NB4 (cell line): ENCODE measurements around the gene AGTR2.
"Not testable (repeated sequence)": the region's sequence is repeated elsewhere in the genome, so short reads cannot be mapped to it uniquely, and the experiment has no call there.

Experiments used
- DNase-seq: peaks from one replicate; pipeline ENCODE4 v3.0.0; 2010; ENCODE audit warnings: low read depth
- H3K4me3 ChIP-seq: one replicate; pipeline ENCODE4 v1.5.1; 2011; ENCODE audit warnings: mild to moderate bottlenecking, low read depth, low read length, moderate library complexity
- MYC ChIP-seq: IDR thresholded peaks from 2 replicates; pipeline ENCODE4 v1.6.1; 2011; ENCODE audit warnings: low read depth, low read length
- POLR2A ChIP-seq: IDR thresholded peaks from 2 replicates; pipeline ENCODE4 v1.6.1; 2011; ENCODE audit warnings: mild to moderate bottlenecking; ENCODE audit not compliant: insufficient read length; ENCODE audit errors: extremely low read depth
- TF ChIP-seq, protein P1 (sequence below): IDR thresholded peaks from one replicate; pipeline ENCODE4 v1.5.1; 2012; ENCODE audit warnings: low read depth, low read length
- TF ChIP-seq, protein P2 (sequence below): IDR thresholded peaks from 2 replicates; pipeline ENCODE4 v1.6.1; 2011; ENCODE audit warnings: low read depth, low read length

Gene AGTR2, protein sequence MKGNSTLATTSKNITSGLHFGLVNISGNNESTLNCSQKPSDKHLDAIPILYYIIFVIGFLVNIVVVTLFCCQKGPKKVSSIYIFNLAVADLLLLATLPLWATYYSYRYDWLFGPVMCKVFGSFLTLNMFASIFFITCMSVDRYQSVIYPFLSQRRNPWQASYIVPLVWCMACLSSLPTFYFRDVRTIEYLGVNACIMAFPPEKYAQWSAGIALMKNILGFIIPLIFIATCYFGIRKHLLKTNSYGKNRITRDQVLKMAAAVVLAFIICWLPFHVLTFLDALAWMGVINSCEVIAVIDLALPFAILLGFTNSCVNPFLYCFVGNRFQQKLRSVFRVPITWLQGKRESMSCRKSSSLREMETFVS

DNA sequence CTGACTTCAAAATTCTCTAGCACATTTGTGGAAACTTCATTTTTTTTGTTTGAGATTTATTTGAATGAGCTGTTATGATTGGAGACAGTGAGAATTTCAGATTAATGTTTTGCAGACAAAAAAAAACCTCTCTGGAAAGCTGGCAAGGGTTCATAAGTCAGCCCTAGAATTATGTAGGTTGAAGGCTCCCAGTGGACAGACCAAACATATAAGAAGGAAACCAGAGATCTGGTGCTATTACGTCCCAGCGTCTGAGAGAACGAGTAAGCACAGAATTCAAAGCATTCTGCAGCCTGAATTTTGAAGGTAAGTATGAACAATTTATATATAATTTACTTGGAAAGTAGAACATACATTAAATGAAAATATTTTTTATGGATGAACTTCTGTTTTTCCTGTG lies at the start of gene AGTR2:
Gene AGTR2 (plus strand): TSS at position 234 of the 400 bp plus-strand sequence. CDS start 1,537 bp downstream, outside the sequence.
- no peak for TF ChIP-seq POLR2A
- TF ChIP-seq, protein P1, sequence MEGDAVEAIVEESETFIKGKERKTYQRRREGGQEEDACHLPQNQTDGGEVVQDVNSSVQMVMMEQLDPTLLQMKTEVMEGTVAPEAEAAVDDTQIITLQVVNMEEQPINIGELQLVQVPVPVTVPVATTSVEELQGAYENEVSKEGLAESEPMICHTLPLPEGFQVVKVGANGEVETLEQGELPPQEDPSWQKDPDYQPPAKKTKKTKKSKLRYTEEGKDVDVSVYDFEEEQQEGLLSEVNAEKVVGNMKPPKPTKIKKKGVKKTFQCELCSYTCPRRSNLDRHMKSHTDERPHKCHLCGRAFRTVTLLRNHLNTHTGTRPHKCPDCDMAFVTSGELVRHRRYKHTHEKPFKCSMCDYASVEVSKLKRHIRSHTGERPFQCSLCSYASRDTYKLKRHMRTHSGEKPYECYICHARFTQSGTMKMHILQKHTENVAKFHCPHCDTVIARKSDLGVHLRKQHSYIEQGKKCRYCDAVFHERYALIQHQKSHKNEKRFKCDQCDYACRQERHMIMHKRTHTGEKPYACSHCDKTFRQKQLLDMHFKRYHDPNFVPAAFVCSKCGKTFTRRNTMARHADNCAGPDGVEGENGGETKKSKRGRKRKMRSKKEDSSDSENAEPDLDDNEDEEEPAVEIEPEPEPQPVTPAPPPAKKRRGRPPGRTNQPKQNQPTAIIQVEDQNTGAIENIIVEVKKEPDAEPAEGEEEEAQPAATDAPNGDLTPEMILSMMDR, result no peak
- TF ChIP-seq, protein P2, sequence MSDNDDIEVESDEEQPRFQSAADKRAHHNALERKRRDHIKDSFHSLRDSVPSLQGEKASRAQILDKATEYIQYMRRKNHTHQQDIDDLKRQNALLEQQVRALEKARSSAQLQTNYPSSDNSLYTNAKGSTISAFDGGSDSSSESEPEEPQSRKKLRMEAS, result no peak
- TF ChIP-seq MYC, result no peak
- DNase-seq, result no peak
- H3K4me3 ChIP-seq, result no peak within 1 kb of the TSS

DNA sequence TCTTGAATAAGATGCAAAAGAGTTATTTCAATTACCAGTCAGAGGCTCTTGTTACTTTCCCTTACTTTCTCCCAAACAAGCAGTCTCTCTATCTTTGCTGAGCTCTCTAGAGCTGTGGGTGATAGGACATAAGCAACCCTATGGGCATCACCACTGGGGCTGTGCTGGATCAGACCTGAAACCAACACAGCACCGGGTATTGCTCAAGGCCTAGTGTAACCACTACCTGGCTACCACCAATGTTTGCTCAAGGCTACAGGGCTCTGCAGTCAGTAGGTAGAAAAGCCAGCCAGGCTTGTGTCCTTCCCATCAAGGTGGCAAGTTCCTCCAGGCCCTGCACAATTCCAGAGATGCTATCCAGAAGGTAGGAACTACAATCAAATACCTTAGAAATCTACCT lies 35.3 kb upstream of the AGTR2 start:
- no peak for DNase-seq
- no peak overlapping the region for H3K4me3 ChIP-seq
- TF ChIP-seq, protein P1, result no peak
- TF ChIP-seq MYC, result no peak
- TF ChIP-seq, protein P2, result no peak
- no peak for TF ChIP-seq POLR2A

DNA sequence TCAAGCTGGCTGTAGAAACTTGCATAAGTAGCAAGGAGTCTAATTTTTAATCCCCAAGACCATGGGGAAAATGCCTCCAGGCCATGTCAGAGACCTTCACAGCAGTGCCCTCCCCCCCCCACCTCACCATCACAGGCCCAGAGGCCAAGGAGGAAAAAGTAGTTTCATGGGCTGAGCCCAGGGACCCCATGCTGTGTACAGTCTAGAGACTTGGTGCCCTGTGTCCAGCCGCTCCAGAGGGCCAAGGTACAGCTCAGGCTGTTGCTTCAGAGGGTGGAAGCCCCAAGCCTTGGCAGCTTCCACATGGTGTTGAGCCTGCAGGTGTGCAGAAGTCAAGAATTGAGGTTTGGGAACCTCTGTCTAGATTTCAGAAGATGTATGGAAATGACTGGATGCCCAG lies 29.3 kb upstream of the AGTR2 start:
- not testable (repeated sequence) for H3K4me3 ChIP-seq, DNase-seq

DNA sequence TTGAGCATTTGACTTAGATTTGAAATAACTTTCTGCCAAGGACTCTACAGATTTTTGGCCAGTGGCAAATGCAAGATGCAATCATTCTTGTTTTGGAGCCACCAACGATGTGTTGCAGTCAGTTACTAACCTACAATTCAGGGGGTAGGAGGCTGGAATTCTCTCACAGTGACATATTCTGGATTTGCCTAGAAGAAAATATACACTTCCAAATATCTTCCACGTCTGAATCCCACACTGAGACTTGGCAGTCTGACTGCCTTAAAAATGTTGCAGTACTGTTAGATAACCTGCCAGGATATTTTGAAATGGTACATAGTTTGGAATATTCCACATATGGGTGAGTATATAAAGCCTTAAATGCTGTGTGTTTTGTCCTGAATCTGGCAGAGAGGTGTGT lies 27.6 kb upstream of the AGTR2 start:
- DNase-seq, result no peak
- TF ChIP-seq, protein P2, result no peak
- TF ChIP-seq POLR2A (no peak), MYC (no peak)
- TF ChIP-seq, protein P1, result no peak
- no peak overlapping the region for H3K4me3 ChIP-seq

DNA sequence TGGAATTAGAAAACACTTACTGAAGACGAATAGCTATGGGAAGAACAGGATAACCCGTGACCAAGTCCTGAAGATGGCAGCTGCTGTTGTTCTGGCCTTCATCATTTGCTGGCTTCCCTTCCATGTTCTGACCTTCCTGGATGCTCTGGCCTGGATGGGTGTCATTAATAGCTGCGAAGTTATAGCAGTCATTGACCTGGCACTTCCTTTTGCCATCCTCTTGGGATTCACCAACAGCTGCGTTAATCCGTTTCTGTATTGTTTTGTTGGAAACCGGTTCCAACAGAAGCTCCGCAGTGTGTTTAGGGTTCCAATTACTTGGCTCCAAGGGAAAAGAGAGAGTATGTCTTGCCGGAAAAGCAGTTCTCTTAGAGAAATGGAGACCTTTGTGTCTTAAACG lies 2.4 kb downstream of the AGTR2 start:
- DNase-seq, result no peak
- TF ChIP-seq, protein P2, result no peak
- TF ChIP-seq POLR2A, result no peak
- TF ChIP-seq MYC, result no peak
- TF ChIP-seq, protein P1, result no peak
- no peak overlapping the region for H3K4me3 ChIP-seq

DNA sequence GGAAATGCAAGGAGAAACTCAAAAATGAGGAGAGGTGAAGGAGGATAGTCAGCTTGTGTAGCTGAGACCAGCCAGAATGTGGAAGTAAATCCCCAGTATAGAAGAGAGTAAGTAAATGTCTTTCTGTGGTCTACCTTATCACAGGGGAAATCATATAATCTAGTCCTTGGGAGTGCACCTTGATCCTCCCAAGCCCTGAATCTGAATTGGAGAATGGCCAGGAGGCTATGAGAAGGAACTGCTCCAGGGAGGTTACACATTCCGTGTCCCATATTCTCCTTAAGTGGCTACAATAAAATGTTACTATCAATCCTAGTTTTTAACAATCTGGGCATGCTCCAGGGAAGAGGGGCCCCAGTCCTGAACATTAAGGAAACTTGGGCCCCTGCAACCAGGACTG lies 10.8 kb downstream of the AGTR2 start:
- no peak overlapping the region for H3K4me3 ChIP-seq
- no peak for TF ChIP-seq POLR2A
- no peak for TF ChIP-seq MYC
- TF ChIP-seq, protein P2, result no peak
- TF ChIP-seq, protein P1, result no peak
- no peak for DNase-seq
